H1 (cell line): ENCODE measurements around the gene ZNF776. TPM values are rescaled to one million over a fixed set of nuclear protein-coding genes. Genes with fewer than 3 reads are reported as not detected.

ENCODE experiments used
- CTCF ChIA-PET: fragments of 300-600 bp; sonication (Branson Sonifier 250); formaldehyde crosslinking; loops from one replicate; lab custom pipeline; 2021; ENCODE audit not compliant: partially characterized antibody; lab: Charles Lee
- POLR2A ChIA-PET: fragments of 300-600 bp; sonication (Branson Sonifier 250); formaldehyde crosslinking; loops from one replicate; lab custom pipeline; 2021; ENCODE audit warnings: inconsistent platforms; ENCODE audit not compliant: partially characterized antibody; lab: Charles Lee
- DNase-seq, 2 experiments: peaks; one replicate each; pipeline versions ENCODE4 v3.0.0 to v3.0.0-alpha.2; 2010 to 2022; ENCODE audit warnings: low spot score in 2 of 2, low read depth in 1 of 2, mixed read lengths in 1 of 2
- FAIRE-seq: peaks from 2 replicates; lab custom pipeline; 2011; peaks lifted over from hg19 to GRCh38; lab: Jason Lieb, UNC
- H2AFZ ChIP-seq: 2 replicates; pipeline ENCODE4 v1.8.1; 2012; ENCODE audit warnings: low read length, inconsistent platforms
- H2AK5ac ChIP-seq: 2 replicates; pipeline ENCODE4 v1.6.1; 2013; ENCODE audit warnings: low read depth, low read length
- H2BK120ac ChIP-seq: replicated peaks from 2 replicates; pipeline ENCODE3; 2013; ENCODE audit warnings: low read depth, low read length, inconsistent platforms
- H2BK12ac ChIP-seq: 2 replicates; pipeline ENCODE4 v1.6.1; 2013; ENCODE audit warnings: low read depth, low read length
- H2BK15ac ChIP-seq: 2 replicates; pipeline ENCODE4 v1.6.1; 2013; ENCODE audit warnings: low read length
- H2BK20ac ChIP-seq: 2 replicates; pipeline ENCODE4 v1.6.1; 2013; ENCODE audit warnings: low read length
- H2BK5ac ChIP-seq: 2 replicates; pipeline ENCODE4 v1.6.1; 2013; ENCODE audit warnings: low read depth, low read length
- H3K14ac ChIP-seq: 2 replicates; pipeline ENCODE4 v1.6.1; 2013; ENCODE audit warnings: inconsistent platforms; ENCODE audit not compliant: insufficient read length
- H3K18ac ChIP-seq: 2 replicates; pipeline ENCODE4 v1.6.1; 2013; ENCODE audit warnings: low read length; ENCODE audit errors: extremely low read depth
- H3K23ac ChIP-seq: 2 replicates; pipeline ENCODE4 v1.6.1; 2013; ENCODE audit warnings: inconsistent platforms; ENCODE audit not compliant: insufficient read length
- H3K23me2 ChIP-seq: 2 replicates; pipeline ENCODE4 v1.6.1; 2013; ENCODE audit warnings: low read depth, low read length
- H3K27ac ChIP-seq: 2 replicates; pipeline ENCODE4 v1.6.1; 2011; ENCODE audit warnings: low read depth, low read length, inconsistent platforms
- H3K27me3 ChIP-seq, 4 experiments: replicated peaks in 1 of 4; 1 replicate in 1 of 4; 2 replicates in 3 of 4; pipeline versions ENCODE4 v1.6.1 to v1.8.1; 2011 to 2013; ENCODE audit warnings: low read length in 3 of 4, mild to moderate bottlenecking in 3 of 4, inconsistent platforms in 2 of 4, mixed read lengths in 2 of 4, moderate library complexity in 1 of 4; ENCODE audit not compliant: control insufficient read depth in 3 of 4, insufficient read depth in 3 of 4; ENCODE audit errors: extremely low read depth in 1 of 4
- H3K36me3 ChIP-seq, 4 experiments: 2 replicates each; pipeline versions ENCODE4 v1.6.1 to v1.8.1; 2011 to 2013; ENCODE audit warnings: mild to moderate bottlenecking in 4 of 4, low read length in 3 of 4, moderate library complexity in 2 of 4, control low read depth in 1 of 4, inconsistent platforms in 1 of 4; ENCODE audit not compliant: insufficient read depth in 4 of 4, control insufficient read depth in 2 of 4
- H3K4ac ChIP-seq: replicated peaks from 2 replicates; pipeline ENCODE3; 2013; ENCODE audit warnings: low read length, low read depth, mixed read lengths, inconsistent platforms; ENCODE audit not compliant: insufficient read length
- H3K4me1 ChIP-seq, 4 experiments: replicated peaks in 1 of 4; 1 replicate in 1 of 4; 2 replicates in 3 of 4; pipeline versions ENCODE4 v1.6.1 to v1.8.1; 2011 to 2013; ENCODE audit warnings: low read length in 3 of 4, inconsistent platforms in 2 of 4, mixed read lengths in 1 of 4; ENCODE audit not compliant: insufficient read depth in 4 of 4, control insufficient read depth in 3 of 4
- H3K4me2 ChIP-seq, 2 experiments: 2 replicates each; pipeline versions ENCODE4 v1.6.1 to v1.8.1; 2011 to 2013; ENCODE audit warnings: low read depth in 2 of 2, low read length in 2 of 2, control low read depth in 1 of 2, inconsistent platforms in 1 of 2, mild to moderate bottlenecking in 1 of 2; ENCODE audit not compliant: insufficient read depth in 1 of 2
- H3K4me3 ChIP-seq, 4 experiments: fragments of 200-600, 300-600 bp in 1 of 4; sonication (generic), shearing (Covaris generic), sonication (Bioruptor Twin) in 1 of 4; 2 replicates each; pipeline versions ENCODE4 v1.5.1 to v1.8.1; 2011 to 2016; ENCODE audit warnings: low read length in 4 of 4, low read depth in 3 of 4, control low read depth in 2 of 4, inconsistent platforms in 2 of 4, mild to moderate bottlenecking in 2 of 4, mixed read lengths in 1 of 4, moderate library complexity in 1 of 4; ENCODE audit not compliant: insufficient read depth in 2 of 4; ENCODE audit errors: extremely low read depth in 1 of 4
- H3K56ac ChIP-seq: replicated peaks from 2 replicates; pipeline ENCODE3; 2013; ENCODE audit warnings: low read depth, mild to moderate bottlenecking, mixed read lengths, low read length, inconsistent platforms; ENCODE audit not compliant: insufficient read length
- H3K79me1 ChIP-seq: 2 replicates; pipeline ENCODE4 v1.6.1; 2013; ENCODE audit warnings: low read depth, low read length, control low read depth
- H3K79me2 ChIP-seq, 2 experiments: 2 replicates each; pipeline versions ENCODE4 v1.6.1 to v1.8.1; 2012 to 2013; ENCODE audit warnings: low read length in 2 of 2, mild to moderate bottlenecking in 2 of 2, inconsistent platforms in 1 of 2; ENCODE audit not compliant: insufficient read depth in 2 of 2, control insufficient read depth in 1 of 2
- H3K9ac ChIP-seq, 4 experiments: replicated peaks in 1 of 4; 1 replicate in 1 of 4; 2 replicates in 3 of 4; pipeline versions ENCODE4 v1.6.1 to v1.8.1; 2011 to 2013; ENCODE audit warnings: low read depth in 3 of 4, low read length in 3 of 4, control low read depth in 2 of 4, mild to moderate bottlenecking in 2 of 4, moderate library complexity in 2 of 4, inconsistent platforms in 1 of 4; ENCODE audit errors: extremely low read depth in 1 of 4
- H3K9me3 ChIP-seq, 2 experiments: 2 replicates each; pipeline versions ENCODE4 v1.6.1 to v1.8.1; 2012 to 2013; ENCODE audit warnings: mild to moderate bottlenecking in 2 of 2, moderate library complexity in 2 of 2, control low read depth in 1 of 2, inconsistent platforms in 1 of 2, low read depth in 1 of 2, low read length in 1 of 2, mixed read lengths in 1 of 2; ENCODE audit not compliant: insufficient read depth in 2 of 2
- H4K20me1 ChIP-seq, 2 experiments: replicated peaks in 1 of 2; 2 replicates each; pipeline versions ENCODE3 to v1.8.1; 2011 to 2013; ENCODE audit warnings: inconsistent platforms in 2 of 2, low read length in 2 of 2, mild to moderate bottlenecking in 1 of 2; ENCODE audit not compliant: insufficient read depth in 2 of 2, control insufficient read depth in 1 of 2
- H4K5ac ChIP-seq: 2 replicates; pipeline ENCODE4 v1.6.1; 2013; ENCODE audit warnings: low read length, low read depth, mixed read lengths, inconsistent platforms; ENCODE audit not compliant: insufficient read length
- H4K8ac ChIP-seq: 2 replicates; pipeline ENCODE4 v1.8.0; 2013; ENCODE audit warnings: mild to moderate bottlenecking, moderate library complexity, low read length, inconsistent platforms; ENCODE audit not compliant: insufficient read depth; ENCODE audit errors: extremely low read depth
- H4K91ac ChIP-seq: replicated peaks from 2 replicates; pipeline ENCODE3; 2013; ENCODE audit warnings: low read length, mixed read lengths, inconsistent platforms; ENCODE audit not compliant: insufficient read length
- BRCA1 ChIP-seq: IDR thresholded peaks from 2 replicates; pipeline ENCODE4 v1.6.1; 2012; ENCODE audit warnings: low read depth, low read length, improper control_type of control experiment
- CBX5 ChIP-seq: fragments of 300-800, 300-1000 bp; sonication (generic); IDR thresholded peaks from 2 replicates; pipeline ENCODE4 v1.7.1; 2016; ENCODE audit warnings: antibody characterized with exemption, low read length, low read depth
- FOSL1 ChIP-seq: IDR thresholded peaks from 2 replicates; pipeline ENCODE4 v1.6.1; 2011; ENCODE audit warnings: mild to moderate bottlenecking, low read depth, low read length, moderate library complexity; ENCODE audit not compliant: insufficient read depth
- HDAC6 ChIP-seq: IDR thresholded peaks from one replicate; pipeline ENCODE4 v1.7.1; 2012; ENCODE audit warnings: low read depth, mild to moderate bottlenecking, inconsistent platforms, low read length, moderate library complexity
- KDM1A ChIP-seq: fragments of 200-600, 300-600 bp; sonication (generic); IDR thresholded peaks from 2 replicates; pipeline ENCODE4 v1.7.1; 2016; ENCODE audit warnings: mild to moderate bottlenecking, low read length, borderline replicate concordance
- PHF8 ChIP-seq: fragments of 200-600 bp; sonication (generic); conservative IDR thresholded peaks from 2 replicates; pipeline ENCODE4 v1.7.1; 2012; ENCODE audit warnings: low read depth, mild to moderate bottlenecking, inconsistent platforms, low read length, moderate library complexity
- POU5F1 ChIP-seq: IDR thresholded peaks from 2 replicates; pipeline ENCODE4 v1.6.1; 2011; ENCODE audit warnings: low read depth, mild to moderate bottlenecking, low read length, moderate library complexity
- RBBP5 ChIP-seq: IDR thresholded peaks from 2 replicates; pipeline ENCODE4 v1.7.1; 2012; ENCODE audit warnings: low read depth, mild to moderate bottlenecking, inconsistent platforms, low read length, moderate library complexity, borderline replicate concordance
- RFX5 ChIP-seq: IDR thresholded peaks from 2 replicates; pipeline ENCODE4 v1.6.1; 2011; ENCODE audit warnings: low read depth, low read length, improper control_type of control experiment, borderline replicate concordance
- RNF2 ChIP-seq: fragments of 200-900, 300-1000 bp; sonication (generic); IDR thresholded peaks from 2 replicates; pipeline ENCODE4 v1.7.1; 2016; ENCODE audit warnings: borderline replicate concordance, low read depth, mild to moderate bottlenecking, antibody characterized with exemption, low read length; ENCODE audit not compliant: poor library complexity, severe bottlenecking; ENCODE audit errors: missing control alignments
- SRF ChIP-seq: IDR thresholded peaks from 2 replicates; pipeline ENCODE4 v1.6.1; 2011; ENCODE audit warnings: mild to moderate bottlenecking, low read depth, low read length, moderate library complexity
- WGBS, 2 experiments: shearing (Covaris generic) in 1 of 2; methylation state at CpG; one replicate each; pipeline versions ENCODE4 v1.1.6 to v1.1.7; 2013 to 2015; ENCODE audit warnings: low lambda C conversion rate in 2 of 2, mixed read lengths in 2 of 2, inconsistent platforms in 1 of 2, low coverage in 1 of 2, missing lambda C conversion rate in 1 of 2; ENCODE audit not compliant: insufficient replicate concordance in 2 of 2, insufficient coverage in 1 of 2, insufficient read length in 1 of 2; ENCODE audit errors: extremely low coverage in 1 of 2, missing lambda C conversion rate in 1 of 2; 5-methylcytosine and 5-hydroxymethylcytosine counted together
- polyA plus RNA-seq, 7 experiments: library from polyadenylated mRNA; depleted of rRNA in 3 of 7; stranded (reverse) in 5 of 7; unstranded in 2 of 7; fragments of >200 nt in 5 of 7; fragments of 200-250 nt in 2 of 7; gene quantifications; 1 replicate in 5 of 7; 2 replicates in 1 of 7; 4 replicates in 1 of 7; pipeline versions ENCODE4 v1.2.1 to v1.2.3, GENCODE V29; 2011 to 2013; ENCODE audit warnings: missing spikeins in 2 of 7, mixed read lengths in 2 of 7
- total RNA-seq: library from RNA; stranded (reverse); fragmentation: NEBNext Ultra II Directional; extraction: Animal tissue kit (Norgen Biotek cat#: 25700); gene quantifications from 2 replicates; pipeline ENCODE4 v1.2.1, GENCODE V29; 2021

ZNF776 gene
- total and polyA plus RNA-seq, 2 of the 8 experiments (the other 6 are each of a cell fraction or from before 2014, with no cell fraction given) = 7.8 to 20.5 TPM

DNA sequence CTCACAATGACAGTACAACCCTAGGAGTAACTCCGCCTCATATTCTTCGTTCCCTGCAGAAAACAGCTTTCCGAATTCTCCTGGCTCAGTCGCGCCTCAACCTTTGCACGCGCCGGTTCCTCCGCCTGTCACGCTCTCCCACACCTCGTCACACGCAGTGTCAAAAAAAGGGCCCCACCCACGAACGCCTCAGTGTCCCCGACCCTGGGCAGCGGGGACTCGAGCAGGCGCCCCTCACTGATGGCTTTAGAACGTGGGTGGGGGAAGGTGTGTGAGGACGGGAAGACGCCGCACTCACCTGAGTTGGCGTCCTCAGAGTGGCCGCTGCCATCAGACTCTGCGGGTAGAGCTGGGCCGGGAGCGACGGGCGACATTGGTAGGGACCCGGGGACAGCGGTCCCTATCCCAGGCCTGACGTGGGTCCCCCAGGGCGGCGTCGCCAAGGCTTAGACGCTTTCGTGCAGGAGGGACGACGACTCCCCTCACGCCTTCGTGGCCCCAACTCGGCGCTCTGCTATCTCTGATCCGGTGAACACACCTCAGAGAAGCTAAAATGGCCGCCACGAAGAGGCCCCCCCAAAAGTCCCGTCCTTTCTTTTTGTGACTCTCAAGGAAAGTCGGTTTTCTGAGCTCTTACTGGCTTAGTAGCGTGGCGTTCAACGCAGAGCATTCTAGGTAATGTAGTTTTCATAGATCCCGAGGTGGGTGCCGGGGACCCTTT lies 37.8 kb upstream of the ZNF776 start, which contains the start of gene ZNF154:
Gene ZNF154, minus strand, starts transcription at position 564 of the 721 bp plus-strand sequence. Its CDS starts 233 bp downstream, at position 331.
- Histone ChIP-seq H2AFZ (peak within 1 kb of the TSS; percentile 85), H3K79me2 (peaks cover 12 to 47% of the 10 kb centered on the region in 2 experiments), H3K4me1 (peaks cover 0 to 9% (median 4%) of the 10 kb centered on the region in 4 experiments; a peak in 5 of 7 replicates), H3K27ac (peak within 1 kb of the TSS; percentile 95), H2BK120ac (no peak within 1 kb of the TSS), H3K23me2 (peaks cover 13% of the 10 kb centered on the region), H2BK20ac (no peak within 1 kb of the TSS), H2BK12ac (no peak within 1 kb of the TSS), H2BK5ac (peak within 1 kb of the TSS; percentile 95), H4K91ac (peak within 1 kb of the TSS; percentile 72), H3K9me3 (no peaks in the 10 kb centered on the region), H3K79me1 (peaks cover 31% of the 10 kb centered on the region), H3K9ac (peak within 1 kb of the TSS; percentile 75 to 96 (median 94)), H3K27me3 (no peaks in the 10 kb centered on the region), H4K5ac (peak within 1 kb of the TSS; percentile 91), H3K4me3 (peak within 1 kb of the TSS; percentile 91 to 97 (median 94)), H3K23ac (no peak within 1 kb of the TSS), H3K4me2 (peak within 1 kb of the TSS; percentile 84 to 92), H2AK5ac (no peak within 1 kb of the TSS; the same call in 1 of the 2 replicates), H3K56ac (peak within 1 kb of the TSS; percentile 87), H4K20me1 (peaks cover 0 to 15% of the 10 kb centered on the region in 2 experiments), H2BK15ac (no peak within 1 kb of the TSS), H3K18ac (peak within 1 kb of the TSS; percentile 90), H3K36me3 (peaks cover 0 to 12% (median 11%) of the 10 kb centered on the region in 4 experiments; a peak in 6 of 8 replicates), H4K8ac (peak within 1 kb of the TSS; percentile 92; the same call in 1 of the 2 replicates), H3K4ac (peak within 1 kb of the TSS; percentile 86), H3K14ac (no peak within 1 kb of the TSS)
- POLR2A ChIA-PET = interaction anchor here (0.6 to 6.0 kb wide), 37 partner anchors 8 to 445 kb away, joined by 3 to 51 read pairs (median 4); partner anchors contain the start of genes ZIK1, ZNF134, ZNF211 and ZNF416
- peak; percentile 65 to 81 for DNase-seq
- CTCF ChIA-PET = interaction anchor here (0.6 to 1.1 kb wide), 5 partner anchors 23 to 111 kb away, joined by 3 to 4 read pairs (median 3); partner anchors contain the start of gene ZNF551
- 1% methylated on average over 53 of the region's 53 CpGs; no CpG with 5 or more reads in 1 of the 2 experiments for WGBS, 2 experiments
- peak; percentile 94 for FAIRE-seq
- TF ChIP-seq RFX5 = no peak
- TF ChIP-seq SRF = no peak
- no peak for TF ChIP-seq FOSL1
- no peak for TF ChIP-seq RNF2
- TF ChIP-seq CBX5 = no peak
- TF ChIP-seq BRCA1 = no peak
- peak; percentile 88 for TF ChIP-seq PHF8
- TF ChIP-seq KDM1A = no peak
- no peak for TF ChIP-seq POU5F1
- 0 out of 2 replicates have a peak, but pooled peaks have one; percentile 50 for TF ChIP-seq RBBP5
- TF ChIP-seq HDAC6 = no peak
